ENCODE data around the gene SLC7A5. TPM values are rescaled to one million over a fixed set of nuclear protein-coding genes. Genes with fewer than 3 reads are reported as not detected.

Gene SLC7A5
- total RNA-seq, 2 experiments from 2014 or later = 140 to 283 TPM

- ChIA-PET CTCF (ENCODE audit: unreplicated experiment) (no interaction called here), POLR2A (no interaction called here)
- Histone ChIP-seq H3K9me3 (ENCODE audit: low read length) (no peaks in the 10 kb centered on the region), H3K9me2 (ENCODE audit: insufficient read depth, low read length) (no peaks in the 10 kb centered on the region), H3K27ac (ENCODE audit: low read depth, low read length, poor library complexity, severe bottlenecking) (no peak overlapping the region), H3K4me3 (ENCODE audit: low read depth, low read length, poor library complexity, severe bottlenecking) (no peak overlapping the region), H3K4me2 (ENCODE audit: low read length) (no peak overlapping the region), H2AFZ (ENCODE audit: low read length) (no peak overlapping the region), H3K79me2 (ENCODE audit: insufficient read depth, low read depth, low read length) (no peaks in the 10 kb centered on the region), H3K4me1 (ENCODE audit: insufficient read depth, low read length, poor library complexity, severe bottlenecking) (peaks cover 32% of the 10 kb centered on the region), H3K36me3 (ENCODE audit: insufficient read depth, low read length) (no peaks in the 10 kb centered on the region), H4K20me1 (ENCODE audit: insufficient read depth, low read length) (no peaks in the 10 kb centered on the region)
- DNase-seq (ENCODE audit: low spot score) = no peak
- intact Hi-C loops (cut with micrococcal nuclease; ENCODE audit: unreplicated experiment) = no loop called here
- TF ChIP-seq CTCF (conservative IDR thresholded peaks at IDR 0.05; ENCODE audit: low read length) = no peak
- TF ChIP-seq EZH2phosphoT487 (IDR thresholded peaks at IDR 0.05; ENCODE audit: borderline replicate concordance, low read depth, low read length) = no peak
- BruUV-seq (replicated peaks) = no TSS peak
Observed at GRCh38 chr16:87784812-87785211, 84.5 kb downstream of the SLC7A5 start.

- peak overlapping the region; percentile 72; the same call in 1 of the 2 replicates for H2AFZ ChIP-seq (ENCODE audit: low read length)
- no peaks in the 10 kb centered on the region for H3K9me2 ChIP-seq (ENCODE audit: insufficient read depth, low read length)
- H4K20me1 ChIP-seq (ENCODE audit: insufficient read depth, low read length) = no peaks in the 10 kb centered on the region
- H3K4me2 ChIP-seq (ENCODE audit: low read length) = peak overlapping the region; percentile 59
- H3K36me3 ChIP-seq (ENCODE audit: insufficient read depth, low read length) = no peaks in the 10 kb centered on the region
- CTCF ChIA-PET (ENCODE audit: unreplicated experiment) = interaction anchor here (1.1 to 3.6 kb wide), 2 partner anchors 25 to 34 kb away, joined by 3 to 19 read pairs; no protein-coding TSS in a partner anchor
- H3K79me2 ChIP-seq (ENCODE audit: insufficient read depth, low read depth, low read length) = peaks cover under 1% of the 10 kb centered on the region; the same call in 1 of the 2 replicates
- H3K27ac ChIP-seq (ENCODE audit: low read depth, low read length, poor library complexity, severe bottlenecking) = peak overlapping the region; percentile 98
- no peak for TF ChIP-seq CTCF (conservative IDR thresholded peaks at IDR 0.05; ENCODE audit: low read length)
- TF ChIP-seq EZH2phosphoT487 (IDR thresholded peaks at IDR 0.05; ENCODE audit: borderline replicate concordance, low read depth, low read length) = no peak
- no peak for DNase-seq (ENCODE audit: low spot score)
- H3K4me1 ChIP-seq (ENCODE audit: insufficient read depth, low read length, poor library complexity, severe bottlenecking) = peaks cover 57% of the 10 kb centered on the region
- POLR2A ChIA-PET = interaction anchor here (0.6 to 5.7 kb wide), 6 partner anchors 8 to 89 kb away, joined by 3 to 128 read pairs (median 20); no protein-coding TSS in a partner anchor
- intact Hi-C loops (cut with micrococcal nuclease; ENCODE audit: unreplicated experiment) = no loop called here
- no peak overlapping the region for H3K4me3 ChIP-seq (ENCODE audit: low read depth, low read length, poor library complexity, severe bottlenecking)
- H3K9me3 ChIP-seq (ENCODE audit: low read length) = no peaks in the 10 kb centered on the region
- no TSS peak for BruUV-seq (replicated peaks)
Observed at GRCh38 chr16:87782033-87782432, 87.3 kb downstream of the SLC7A5 start.

- Histone ChIP-seq H2AFZ (ENCODE audit: low read length) (peak overlapping the region; percentile 39; the same call in 1 of the 2 replicates), H3K36me3 (ENCODE audit: insufficient read depth, low read length) (no peaks in the 10 kb centered on the region), H3K4me3 (ENCODE audit: low read depth, low read length, poor library complexity, severe bottlenecking) (peak overlapping the region; percentile 27), H4K20me1 (ENCODE audit: insufficient read depth, low read length) (no peaks in the 10 kb centered on the region), H3K9me3 (ENCODE audit: low read length) (no peaks in the 10 kb centered on the region), H3K9me2 (ENCODE audit: insufficient read depth, low read length) (no peaks in the 10 kb centered on the region), H3K27ac (ENCODE audit: low read depth, low read length, poor library complexity, severe bottlenecking) (peak overlapping the region; percentile 98), H3K4me1 (ENCODE audit: insufficient read depth, low read length, poor library complexity, severe bottlenecking) (peaks cover 73% of the 10 kb centered on the region), H3K4me2 (ENCODE audit: low read length) (peak overlapping the region; percentile 59), H3K79me2 (ENCODE audit: insufficient read depth, low read depth, low read length) (peaks cover 4% of the 10 kb centered on the region)
- peak; percentile 79 for DNase-seq (ENCODE audit: low spot score)
- POLR2A ChIA-PET = interaction anchor here (0.7 to 5.7 kb wide), 13 partner anchors 12 to 94 kb away, joined by 3 to 128 read pairs (median 5); no protein-coding TSS in a partner anchor
- intact Hi-C loops (cut with micrococcal nuclease; ENCODE audit: unreplicated experiment) = no loop called here
- TF ChIP-seq EZH2phosphoT487 (IDR thresholded peaks at IDR 0.05; ENCODE audit: borderline replicate concordance, low read depth, low read length) (no peak), CTCF (conservative IDR thresholded peaks at IDR 0.05; ENCODE audit: low read length) (peak; percentile 53; the same call in 1 of the 2 replicates)
- BruUV-seq (replicated peaks) = no TSS peak
- CTCF ChIA-PET (ENCODE audit: unreplicated experiment) = interaction anchor here (0.6 to 3.6 kb wide), 8 partner anchors 15 to 90 kb away, joined by 3 to 41 read pairs (median 6); partner anchors contain the start of gene SLC7A5
Observed at GRCh38 chr16:87780385-87780989, 88.8 kb downstream of the SLC7A5 start.
